Measurements from ENCODE around the gene HYOU1. TPM values are rescaled to one million over a fixed set of nuclear protein-coding genes. Genes with fewer than 3 reads are reported as not detected.

HYOU1 gene
- total RNA-seq, 5 donors from 2014 or later (not counting 1 experiment from before 2014, with no cell fraction given) = 91.2 to 113 (median 112) TPM

DNA sequence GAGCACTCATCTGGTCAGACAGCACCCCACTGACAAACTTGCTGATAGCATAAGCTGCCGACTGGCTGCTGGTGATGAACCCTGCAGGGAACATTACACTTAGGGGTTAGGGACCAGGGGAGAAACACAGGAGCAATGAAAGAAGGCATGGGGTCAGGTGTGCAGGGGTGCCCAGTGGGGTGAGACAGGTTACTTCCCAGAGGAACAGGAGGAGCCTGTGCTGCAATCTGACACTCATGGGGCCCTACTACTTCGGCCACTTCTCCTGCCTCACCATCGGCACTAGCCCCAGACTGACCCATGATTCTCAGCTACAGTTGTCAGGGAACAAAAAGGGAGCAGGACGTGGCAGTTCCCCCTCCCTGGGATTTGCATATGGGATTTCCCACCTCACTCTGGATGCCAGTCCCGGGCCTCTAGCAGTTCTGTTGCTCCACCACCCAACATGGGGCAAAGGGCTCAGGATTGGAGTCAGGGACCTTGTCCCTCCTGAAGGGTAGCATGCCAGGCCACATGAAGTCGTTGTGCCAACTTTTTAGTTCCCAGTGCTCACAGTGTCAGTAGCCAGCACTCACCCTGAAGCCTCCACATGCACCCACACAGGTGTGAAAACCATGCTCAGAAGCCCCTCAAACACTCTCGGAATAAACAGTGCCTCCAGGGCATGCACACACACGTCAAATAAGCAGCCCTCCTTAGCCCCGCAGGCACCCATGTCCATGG lies 28.5 kb downstream of the HYOU1 start:
- peak overlapping the region; percentile 72 for H3K27ac ChIP-seq (ENCODE audit: low read length)
- Mint-ChIP-seq H3K4me1 (peaks cover 19 to 37% (median 31%) of the 10 kb centered on the region in 3 donors), H3K4me3 (peak overlapping the region; percentile 72 to 87 (median 78)), H3K36me3 (peaks cover 16% of the 10 kb centered on the region), H3K27ac (peak overlapping the region; percentile 57 to 84), H3K9me3 (no peaks in the 10 kb centered on the region), H3K27me3 (no peaks in the 10 kb centered on the region)
- H3K27me3 ChIP-seq (replicated peaks in 1 of 2; ENCODE audit: control insufficient read depth in 2 of 2, extremely low read depth in 1 of 2, insufficient read depth in 2 of 2, low read length in 1 of 2) = no peaks in the 10 kb centered on the region
- POLR2A ChIA-PET = no interaction called here
- ATAC-seq (replicated peaks in 1 of 4) = no peak
- no peak for DNase-seq
- H3K9me3 ChIP-seq = no peaks in the 10 kb centered on the region
- CTCF ChIA-PET = no interaction called here
- peaks cover 0 to 34% of the 10 kb centered on the region in 2 experiments for H3K4me1 ChIP-seq (ENCODE audit: control insufficient read depth in 1 of 2, extremely low read depth in 1 of 2, insufficient read depth in 2 of 2, low read length in 2 of 2)
- WGBS (ENCODE audit: insufficient coverage) = 93% methylated on average over 9 of the region's 9 CpGs
- peaks cover 5 to 30% of the 10 kb centered on the region in 2 donors for H3K36me3 ChIP-seq (ENCODE audit: control insufficient read depth in 2 of 2, extremely low read depth in 1 of 2, insufficient read depth in 1 of 2, low read length in 1 of 2)
- no peak overlapping the region for H3K4me3 ChIP-seq (ENCODE audit: control insufficient read depth in 1 of 2, extremely low read depth in 1 of 2, low read length in 1 of 2)

GRCh38 chr11:119027561-119028345 lies 29.3 kb downstream of the HYOU1 start:
- H3K27ac ChIP-seq (ENCODE audit: low read length) = no peak overlapping the region
- WGBS (ENCODE audit: insufficient coverage) = 100% methylated on average over 1 of the region's 9 CpGs
- peaks cover 5 to 37% of the 10 kb centered on the region in 2 donors for H3K36me3 ChIP-seq (ENCODE audit: control insufficient read depth in 2 of 2, extremely low read depth in 1 of 2, insufficient read depth in 1 of 2, low read length in 1 of 2)
- no peak for DNase-seq
- no peaks in the 10 kb centered on the region for H3K27me3 ChIP-seq (replicated peaks in 1 of 2; ENCODE audit: control insufficient read depth in 2 of 2, extremely low read depth in 1 of 2, insufficient read depth in 2 of 2, low read length in 1 of 2)
- H3K4me3 ChIP-seq (ENCODE audit: control insufficient read depth in 1 of 2, extremely low read depth in 1 of 2, low read length in 1 of 2) = no peak overlapping the region
- Mint-ChIP-seq H3K9me3 (no peaks in the 10 kb centered on the region), H3K27me3 (no peaks in the 10 kb centered on the region), H3K27ac (peak overlapping the region in 1 of 2 donors; percentile 55), H3K4me1 (peaks cover 23 to 41% (median 36%) of the 10 kb centered on the region in 3 donors), H3K36me3 (peaks cover 20% of the 10 kb centered on the region), H3K4me3 (peak overlapping the region in 1 of 3 donors; percentile 6)
- H3K9me3 ChIP-seq = no peaks in the 10 kb centered on the region
- POLR2A ChIA-PET = no interaction called here
- peaks cover 0 to 34% of the 10 kb centered on the region in 2 experiments for H3K4me1 ChIP-seq (ENCODE audit: control insufficient read depth in 1 of 2, extremely low read depth in 1 of 2, insufficient read depth in 2 of 2, low read length in 2 of 2)
- CTCF ChIA-PET = no interaction called here
- ATAC-seq (replicated peaks in 1 of 4) = no peak

DNA sequence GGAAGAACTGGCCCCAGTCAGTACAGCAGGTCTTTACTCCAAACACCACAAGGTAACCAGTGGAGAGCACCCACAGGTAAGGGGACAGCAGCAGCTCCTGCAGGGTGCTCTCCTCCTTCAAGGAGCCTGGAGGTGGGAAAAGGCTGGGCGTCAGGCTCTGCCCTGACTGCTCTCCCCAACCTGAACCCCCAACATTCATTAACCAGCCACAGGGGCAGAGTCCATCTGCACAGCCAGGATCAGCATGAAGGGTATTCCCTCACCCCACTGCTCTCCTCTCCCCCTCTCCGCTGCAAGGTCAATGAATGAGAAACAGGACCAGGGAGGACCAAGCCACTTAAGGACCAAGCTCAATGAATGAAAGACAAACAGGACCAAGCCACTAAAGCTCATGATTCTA lies 30.0 kb downstream of the HYOU1 start:
- WGBS (ENCODE audit: insufficient coverage) = no CpG with 5 or more reads among the region's 2 CpGs
- POLR2A ChIA-PET = no interaction called here
- H3K4me1 Mint-ChIP-seq = peaks cover 25 to 45% (median 38%) of the 10 kb centered on the region in 3 donors
- no peaks in the 10 kb centered on the region for H3K9me3 Mint-ChIP-seq
- DNase-seq (no peak), ATAC-seq (replicated peaks in 1 of 4) (no peak)
- H3K4me1 ChIP-seq (ENCODE audit: control insufficient read depth in 1 of 2, extremely low read depth in 1 of 2, insufficient read depth in 2 of 2, low read length in 2 of 2) = peaks cover 0 to 34% of the 10 kb centered on the region in 2 experiments
- no peak overlapping the region for H3K27ac ChIP-seq (ENCODE audit: low read length)
- H3K27me3 Mint-ChIP-seq = no peaks in the 10 kb centered on the region
- H3K4me3 Mint-ChIP-seq = no peak overlapping the region
- H3K4me3 ChIP-seq (ENCODE audit: control insufficient read depth in 1 of 2, extremely low read depth in 1 of 2, low read length in 1 of 2) = no peak overlapping the region
- no peaks in the 10 kb centered on the region for H3K27me3 ChIP-seq (replicated peaks in 1 of 2; ENCODE audit: control insufficient read depth in 2 of 2, extremely low read depth in 1 of 2, insufficient read depth in 2 of 2, low read length in 1 of 2)
- peak overlapping the region in 1 of 2 donors; percentile 17 for H3K27ac Mint-ChIP-seq
- CTCF ChIA-PET = no interaction called here
- no peaks in the 10 kb centered on the region for H3K9me3 ChIP-seq
- H3K36me3 Mint-ChIP-seq = peaks cover 20% of the 10 kb centered on the region
- peaks cover 5 to 44% of the 10 kb centered on the region in 2 donors for H3K36me3 ChIP-seq (ENCODE audit: control insufficient read depth in 2 of 2, extremely low read depth in 1 of 2, insufficient read depth in 1 of 2, low read length in 1 of 2)

GRCh38 chr11:119025978-119026766 lies 30.8 kb downstream of the HYOU1 start:
- CTCF ChIA-PET = interaction anchor here in 1 of 2 donors (0.6 kb wide), 1 partner anchor 34 kb away, joined by 3 read pairs; no protein-coding TSS in a partner anchor
- peaks cover 5 to 52% of the 10 kb centered on the region in 2 donors for H3K36me3 ChIP-seq (ENCODE audit: control insufficient read depth in 2 of 2, extremely low read depth in 1 of 2, insufficient read depth in 1 of 2, low read length in 1 of 2)

GRCh38 chr11:119025541-119025940 lies 31.5 kb downstream of the HYOU1 start:
- no peak for ATAC-seq (replicated peaks in 1 of 4)
- Histone ChIP-seq H3K9me3 (no peaks in the 10 kb centered on the region), H3K27me3 (replicated peaks in 1 of 2; ENCODE audit: control insufficient read depth in 2 of 2, extremely low read depth in 1 of 2, insufficient read depth in 2 of 2, low read length in 1 of 2) (no peaks in the 10 kb centered on the region), H3K36me3 (ENCODE audit: control insufficient read depth in 2 of 2, extremely low read depth in 1 of 2, insufficient read depth in 1 of 2, low read length in 1 of 2) (peaks cover 5 to 55% of the 10 kb centered on the region in 2 donors), H3K4me1 (ENCODE audit: control insufficient read depth in 1 of 2, extremely low read depth in 1 of 2, insufficient read depth in 2 of 2, low read length in 2 of 2) (peaks cover 0 to 38% of the 10 kb centered on the region in 2 experiments), H3K4me3 (ENCODE audit: control insufficient read depth in 1 of 2, extremely low read depth in 1 of 2, low read length in 1 of 2) (no peak overlapping the region), H3K27ac (ENCODE audit: low read length) (no peak overlapping the region)
- no peak for DNase-seq
- H3K36me3 Mint-ChIP-seq = peaks cover 29% of the 10 kb centered on the region
- ChIA-PET POLR2A (no interaction called here), CTCF (no interaction called here)
- H3K4me1 Mint-ChIP-seq = peaks cover 35 to 55% (median 48%) of the 10 kb centered on the region in 3 donors
- H3K9me3 Mint-ChIP-seq = no peaks in the 10 kb centered on the region
- 93% methylated on average over 4 of the region's 5 CpGs for WGBS (ENCODE audit: insufficient coverage)
- H3K27ac Mint-ChIP-seq = peak overlapping the region; percentile 34
- no peaks in the 10 kb centered on the region for H3K27me3 Mint-ChIP-seq
- no peak overlapping the region for H3K4me3 Mint-ChIP-seq

More at GRCh38 chr11:119025978-119026766, 30.8 kb downstream of the HYOU1 start:
- DNase-seq (no peak), ATAC-seq (replicated peaks in 1 of 4) (no peak)
- Histone ChIP-seq H3K27me3 (replicated peaks in 1 of 2; ENCODE audit: control insufficient read depth in 2 of 2, extremely low read depth in 1 of 2, insufficient read depth in 2 of 2, low read length in 1 of 2) (no peaks in the 10 kb centered on the region), H3K4me3 (ENCODE audit: control insufficient read depth in 1 of 2, extremely low read depth in 1 of 2, low read length in 1 of 2) (no peak overlapping the region), H3K9me3 (no peaks in the 10 kb centered on the region), H3K4me1 (ENCODE audit: control insufficient read depth in 1 of 2, extremely low read depth in 1 of 2, insufficient read depth in 2 of 2, low read length in 2 of 2) (peaks cover 0 to 36% of the 10 kb centered on the region in 2 experiments), H3K27ac (ENCODE audit: low read length) (no peak overlapping the region)
- 97% methylated on average over 14 of the region's 16 CpGs for WGBS (ENCODE audit: insufficient coverage)
- Mint-ChIP-seq H3K27ac (peak overlapping the region in 1 of 2 donors; percentile 34), H3K9me3 (no peaks in the 10 kb centered on the region), H3K27me3 (no peaks in the 10 kb centered on the region), H3K4me3 (no peak overlapping the region), H3K4me1 (peaks cover 33 to 48% (median 46%) of the 10 kb centered on the region in 3 donors), H3K36me3 (peaks cover 28% of the 10 kb centered on the region)
- POLR2A ChIA-PET = no interaction called here

- Mint-ChIP-seq H3K36me3 (peaks cover 30% of the 10 kb centered on the region), H3K9me3 (no peaks in the 10 kb centered on the region), H3K4me3 (no peak overlapping the region), H3K27ac (peak overlapping the region in 1 of 2 donors; percentile 75), H3K27me3 (no peaks in the 10 kb centered on the region), H3K4me1 (peaks cover 37 to 59% (median 52%) of the 10 kb centered on the region in 3 donors)
- Histone ChIP-seq H3K27ac (ENCODE audit: low read length) (no peak overlapping the region), H3K4me1 (ENCODE audit: control insufficient read depth in 1 of 2, extremely low read depth in 1 of 2, insufficient read depth in 2 of 2, low read length in 2 of 2) (peaks cover 1 to 42% of the 10 kb centered on the region in 2 experiments), H3K9me3 (no peaks in the 10 kb centered on the region), H3K27me3 (replicated peaks in 1 of 2; ENCODE audit: control insufficient read depth in 2 of 2, extremely low read depth in 1 of 2, insufficient read depth in 2 of 2, low read length in 1 of 2) (no peaks in the 10 kb centered on the region), H3K36me3 (ENCODE audit: control insufficient read depth in 2 of 2, extremely low read depth in 1 of 2, insufficient read depth in 1 of 2, low read length in 1 of 2) (peaks cover 5 to 59% of the 10 kb centered on the region in 2 donors), H3K4me3 (ENCODE audit: control insufficient read depth in 1 of 2, extremely low read depth in 1 of 2, low read length in 1 of 2) (no peak overlapping the region)
- WGBS (ENCODE audit: insufficient coverage) = no CpG with 5 or more reads among the region's 5 CpGs
- ChIA-PET POLR2A (interaction anchor here in 1 of 2 donors (0.5 kb wide), 1 partner anchor 27 kb away, joined by 3 read pairs; the partner anchor contains the start of gene CENATAC), CTCF (no interaction called here)
- DNase-seq = no peak
- ATAC-seq (replicated peaks in 1 of 4) = no peak
These were observed 31.9 kb downstream of the HYOU1 start for GRCh38 chr11:119025099-119025473.
